Tibial artery (tissue), 4 donors: Measurements from ENCODE around the gene BSND.
A peak's percentile ranks its signal among the peaks of the same experiment; 100 is the strongest.

Source experiments
- DNase-seq, 2 donors: peaks; one replicate each; pipeline ENCODE4 v3.0.0-alpha.2; 2019
- H3K27ac ChIP-seq, 2 donors: fragments of 200-600 bp; sonication (generic) in 1 of 2; 1 replicate in 1 of 2; 2 replicates in 1 of 2; pipeline ENCODE4 v1.5.1; 2018 to 2019; ENCODE audit warnings: mild to moderate bottlenecking in 1 of 2
- H3K27me3 ChIP-seq, 2 donors: fragments of 200-600 bp; sonication (generic) in 1 of 2; one replicate each; pipeline versions ENCODE4 v1.5.1 to v1.6.0; 2016 to 2019
- H3K36me3 ChIP-seq, 3 donors: fragments of 200-600 bp; sonication (generic) in 2 of 3; one replicate each; pipeline ENCODE4 v1.5.1; 2016 to 2019; ENCODE audit warnings: mild to moderate bottlenecking in 2 of 3
- H3K4me1 ChIP-seq, 4 donors: fragments of 200-600 bp; sonication (generic) in 2 of 4; 1 replicate in 3 of 4; 2 replicates in 1 of 4; pipeline ENCODE4 v1.5.1; 2016 to 2019
- H3K4me3 ChIP-seq, 2 donors: fragments of 200-600 bp; sonication (generic) in 1 of 2; 1 replicate in 1 of 2; 2 replicates in 1 of 2; pipeline ENCODE4 v1.5.1; 2018 to 2019; ENCODE audit warnings: mild to moderate bottlenecking in 2 of 2
- H3K9me3 ChIP-seq, 3 donors: fragments of 200-600 bp; sonication (generic) in 1 of 3; one replicate each; pipeline ENCODE4 v1.5.1; 2016 to 2019
- CTCF ChIP-seq, 2 experiments: fragments of 200-600 bp in 1 of 2; fragments of 450-650 bp in 1 of 2; IDR thresholded peaks; one replicate each; pipeline ENCODE4 v1.5.1; 2017 to 2019; ENCODE audit warnings: antibody characterized with exemption in 2 of 2, mild to moderate bottlenecking in 1 of 2, moderate library complexity in 1 of 2
- intact Hi-C: fragments of 100-400 bp; cut with DNase I; formaldehyde crosslinking; loops from one replicate; pipeline ENCODE4 v1.15.0; 2023; ENCODE audit warnings: low total_unique reads

The BSND gene

GRCh38 chr1:55059302-55060132 is 60.8 kb downstream of the BSND start:
- H3K27me3 ChIP-seq, result no peaks in the 10 kb centered on the region
- H3K9me3 ChIP-seq, result no peaks in the 10 kb centered on the region
- peaks cover 0 to 28% (median 11%) of the 10 kb centered on the region in 4 donors for H3K4me1 ChIP-seq
- no peaks in the 10 kb centered on the region for H3K36me3 ChIP-seq
- DNase-seq, result no peak
- H3K27ac ChIP-seq, result no peak overlapping the region
- intact Hi-C loops, result no loop called here
- TF ChIP-seq CTCF (IDR thresholded peaks at IDR 0.05), result no peak
- no peak overlapping the region for H3K4me3 ChIP-seq

GRCh38 chr1:55060133-55060999 is 61.6 kb downstream of the BSND start:
- no peaks in the 10 kb centered on the region for H3K36me3 ChIP-seq
- H3K4me3 ChIP-seq, result no peak overlapping the region
- no peaks in the 10 kb centered on the region for H3K9me3 ChIP-seq
- H3K27me3 ChIP-seq, result no peaks in the 10 kb centered on the region
- peaks cover 4 to 36% (median 18%) of the 10 kb centered on the region in 4 donors for H3K4me1 ChIP-seq
- no peak for TF ChIP-seq CTCF (IDR thresholded peaks at IDR 0.05)
- intact Hi-C loops, result no loop called here
- no peak overlapping the region for H3K27ac ChIP-seq
- DNase-seq, result no peak

GRCh38 chr1:55061000-55061705 is 62.4 kb downstream of the BSND start:
- Histone ChIP-seq H3K9me3 (no peaks in the 10 kb centered on the region), H3K4me3 (no peak overlapping the region), H3K27me3 (no peaks in the 10 kb centered on the region), H3K36me3 (peaks cover 0 to 3% (median under 1%) of the 10 kb centered on the region in 3 donors), H3K4me1 (peaks cover 6 to 42% (median 21%) of the 10 kb centered on the region in 4 donors), H3K27ac (peak overlapping the region in 1 of 2 donors; percentile 28)
- intact Hi-C loops, result no loop called here
- no peak for TF ChIP-seq CTCF (IDR thresholded peaks at IDR 0.05)
- DNase-seq, result no peak
